NCI-H460 (cell line): ENCODE results near the gene ETS2. TPM values are rescaled to one million over a fixed set of nuclear protein-coding genes. Genes with fewer than 3 reads are reported as not detected.

ENCODE experiments used
- DNase-seq: peaks from one replicate; pipeline ENCODE4 v3.0.0-alpha.2; 2016; ENCODE audit warnings: low read depth; ENCODE audit errors: extremely low read depth
- total RNA-seq: library from RNA; depleted of rRNA; stranded (reverse); fragments of >200 nt; shearing (Covaris generic); gene quantifications from 2 replicates; pipeline ENCODE4 v1.2.3, GENCODE V29; 2014

The ETS2 gene
- total RNA-seq, 1 experiment from 2014 or later, result 7.2 TPM

GRCh38 chr21:38777015-38777414 lies 28.7 kb upstream of the ETS2 start:
- no peak for DNase-seq

- no peak for DNase-seq
Measured at GRCh38 chr21:38777531-38777930, 28.2 kb upstream of the ETS2 start.

- DNase-seq, result no peak
Measured at GRCh38 chr21:38780879-38781278, 24.9 kb upstream of the ETS2 start.

GRCh38 chr21:38784458-38785266 lies 21.1 kb upstream of the ETS2 start:
- DNase-seq, result no peak

GRCh38 chr21:38785483-38785882 lies 20.2 kb upstream of the ETS2 start:
- DNase-seq, result no peak

DNA sequence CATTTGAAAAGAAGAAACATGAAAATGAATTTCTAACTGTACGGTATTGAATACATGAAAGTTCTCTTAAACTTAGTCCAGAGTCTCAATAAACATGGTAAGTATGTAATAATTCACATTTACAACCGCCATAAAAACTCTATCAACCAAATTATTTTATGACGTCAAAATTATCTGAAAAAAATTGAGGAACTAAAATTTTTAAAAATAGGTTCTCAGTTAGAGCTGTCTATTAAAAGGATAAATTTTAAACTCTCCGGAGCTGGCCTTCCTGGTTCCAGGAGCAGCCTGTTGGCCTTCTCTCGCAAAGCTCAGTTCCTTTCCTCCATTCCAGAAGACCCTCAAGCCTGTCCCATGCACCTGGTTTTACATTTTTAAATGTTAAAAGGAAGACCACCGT lies 18.7 kb upstream of the ETS2 start:
- no peak for DNase-seq

GRCh38 chr21:38787461-38788274 lies 18.1 kb upstream of the ETS2 start:
- no peak for DNase-seq

DNA sequence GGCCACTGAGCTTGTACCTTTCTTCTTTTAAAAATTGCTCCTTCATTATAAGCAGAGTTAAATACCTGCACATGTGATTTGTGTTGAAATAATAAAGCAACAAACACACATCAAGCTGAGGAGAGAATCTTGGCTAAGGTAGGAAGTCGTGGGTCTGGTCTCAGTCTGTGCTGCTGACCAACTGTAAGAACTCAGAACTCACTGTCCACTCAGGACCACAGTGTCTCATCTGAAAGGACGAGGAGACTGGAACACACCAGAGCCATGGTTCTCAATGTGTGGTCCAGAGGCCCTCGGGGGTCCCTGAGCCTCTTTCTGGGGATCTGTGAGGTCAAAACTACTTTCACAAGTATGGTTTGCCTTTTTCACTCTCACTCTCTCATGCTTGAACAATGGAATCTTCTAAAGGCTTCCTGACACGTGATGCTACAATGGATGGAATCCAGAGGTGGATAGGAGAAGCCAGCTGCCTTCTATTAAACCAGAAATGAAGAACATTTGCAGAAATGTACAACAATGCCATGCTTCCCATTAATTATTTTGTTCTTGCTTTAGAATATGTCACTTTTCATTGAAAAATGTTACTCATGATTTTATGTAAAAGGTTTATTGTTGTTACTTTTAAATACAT lies 17.3 kb upstream of the ETS2 start:
- DNase-seq, result no peak

GRCh38 chr21:38789275-38789674 lies 16.5 kb upstream of the ETS2 start:
- DNase-seq, result no peak

- DNase-seq, result no peak
Measured at GRCh38 chr21:38790059-38790458, 15.7 kb upstream of the ETS2 start.

DNA sequence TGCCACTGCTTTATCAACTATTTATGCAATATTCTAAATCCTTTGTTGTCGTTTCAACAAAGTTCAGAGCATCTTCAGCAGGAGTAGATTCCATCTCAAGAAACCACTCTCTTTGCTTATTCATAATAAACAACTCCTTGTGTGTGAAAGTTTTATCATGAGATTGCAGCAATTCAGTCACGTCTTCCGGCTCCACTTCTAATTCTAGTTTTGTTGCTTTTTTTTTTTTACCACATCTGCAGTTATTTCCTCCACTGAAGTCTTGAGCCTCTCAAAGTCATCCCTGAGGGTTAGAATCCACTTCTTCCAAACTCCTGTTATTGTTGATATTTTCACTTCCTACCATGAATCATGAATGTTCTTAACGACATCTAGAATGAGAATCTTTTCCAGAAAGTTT lies 14.8 kb upstream of the ETS2 start:
- DNase-seq, result no peak

DNA sequence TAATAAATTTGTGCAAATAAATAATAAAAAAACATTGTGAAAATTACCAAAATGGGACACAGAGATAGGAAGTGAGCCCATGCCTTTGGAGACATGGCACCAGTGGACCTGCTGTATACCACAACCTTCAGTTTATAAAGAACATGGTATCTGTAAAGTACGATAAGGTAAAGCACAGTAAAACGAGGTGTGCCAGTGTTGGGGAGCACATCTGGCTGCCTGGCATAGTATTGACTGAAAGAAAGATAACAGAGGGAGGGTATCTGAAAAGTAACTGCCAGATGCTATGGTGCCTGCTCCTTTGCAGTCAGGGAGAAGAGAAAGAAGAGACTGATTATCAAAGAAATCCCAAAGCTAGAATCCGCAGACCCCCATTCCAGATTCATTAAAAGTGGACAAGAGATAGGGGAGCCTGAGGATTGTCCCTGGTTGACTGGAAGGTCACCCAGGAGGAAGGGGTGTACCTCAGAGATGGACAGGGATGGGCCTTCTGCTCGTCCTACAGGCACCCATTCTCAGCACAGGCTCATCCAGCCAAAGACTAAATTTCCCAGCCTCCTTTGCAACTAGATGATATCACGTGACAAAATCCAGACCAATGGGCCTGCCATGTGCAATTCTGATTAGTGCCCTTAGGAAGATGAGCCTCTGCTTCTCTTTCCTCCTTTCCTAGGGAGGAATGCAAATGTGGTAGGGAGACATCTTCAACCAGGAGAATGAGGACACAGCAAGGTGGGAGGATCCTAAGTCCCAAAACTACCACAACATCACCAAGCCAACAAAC lies 12.9 kb upstream of the ETS2 start:
- DNase-seq, result no peak

DNA sequence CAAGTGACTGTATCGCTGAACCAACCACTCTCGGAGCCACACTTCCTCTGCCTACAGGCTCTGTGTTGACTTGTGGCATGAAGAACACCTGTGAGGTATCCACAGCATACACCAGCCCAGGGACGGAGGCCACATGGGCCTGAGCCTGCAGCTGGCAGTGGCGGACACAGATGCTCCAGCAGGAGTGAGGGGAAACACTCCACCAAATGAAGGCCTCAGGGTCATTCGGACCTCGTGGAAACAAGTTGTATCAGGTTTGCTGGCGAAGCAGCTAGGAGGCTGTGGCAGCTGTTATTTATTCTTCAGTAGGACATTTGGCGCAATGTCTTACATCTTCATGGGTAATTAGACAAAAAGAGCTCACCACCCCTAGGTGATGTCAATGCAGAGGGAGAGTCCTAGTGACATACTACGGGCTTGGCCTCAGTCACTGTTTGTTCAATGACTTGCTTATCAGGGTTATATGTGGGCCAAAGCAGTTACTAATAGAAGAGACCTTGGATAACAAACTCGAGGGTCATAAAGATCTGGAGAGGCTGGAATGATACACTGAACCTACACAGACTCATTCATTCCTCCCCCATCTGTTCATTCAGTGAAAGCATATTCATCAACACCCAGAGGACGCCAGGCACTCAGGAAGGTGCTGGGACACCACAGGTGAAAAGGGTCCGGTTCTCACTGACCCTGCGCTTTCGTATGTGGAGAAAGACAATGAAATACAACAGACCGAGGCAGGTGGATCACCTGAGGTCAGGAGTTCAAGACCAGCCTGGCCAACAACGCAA lies 11.6 kb upstream of the ETS2 start:
- DNase-seq, result no peak

DNA sequence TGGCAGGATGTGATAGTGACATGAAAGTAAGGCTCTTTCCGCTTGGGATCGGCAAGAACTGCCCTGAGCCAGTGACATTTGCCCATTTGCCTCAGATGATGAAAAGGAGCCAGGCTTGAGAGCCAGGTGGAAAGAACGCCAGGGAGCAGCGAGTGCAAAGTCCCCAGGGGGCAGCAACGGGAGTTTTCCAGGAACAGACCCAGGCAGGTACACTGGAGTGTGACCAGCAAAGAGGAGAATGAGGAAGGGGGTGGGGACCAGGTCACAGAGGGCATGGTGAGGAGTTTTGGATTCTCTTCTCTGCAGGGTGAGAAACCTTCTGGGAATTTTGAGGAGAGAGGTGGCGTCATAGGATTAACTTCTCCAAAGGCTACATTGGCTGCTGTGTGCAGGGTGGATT lies 10.8 kb upstream of the ETS2 start:
- no peak for DNase-seq

GRCh38 chr21:38795475-38795874 lies 10.3 kb upstream of the ETS2 start:
- DNase-seq, result no peak

DNA sequence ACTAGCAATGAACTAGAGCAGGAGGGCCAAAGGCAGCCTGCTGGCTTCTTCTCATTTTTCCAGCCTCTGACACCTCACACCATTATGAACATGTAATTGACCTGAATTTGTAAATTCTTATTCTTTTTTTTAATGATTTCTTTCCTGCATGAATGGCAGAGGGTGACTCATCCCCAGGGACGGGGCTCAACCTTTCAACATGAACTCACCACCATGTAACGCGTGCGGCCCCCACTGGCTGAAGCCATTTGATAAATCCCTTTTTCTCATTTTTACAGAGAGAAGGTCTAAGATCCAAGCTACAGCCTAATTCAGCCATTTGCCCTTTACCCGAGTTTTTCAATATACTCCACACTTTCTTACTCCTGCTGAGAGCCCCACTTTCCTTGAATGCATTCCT lies 9.3 kb upstream of the ETS2 start:
- DNase-seq, result no peak

DNA sequence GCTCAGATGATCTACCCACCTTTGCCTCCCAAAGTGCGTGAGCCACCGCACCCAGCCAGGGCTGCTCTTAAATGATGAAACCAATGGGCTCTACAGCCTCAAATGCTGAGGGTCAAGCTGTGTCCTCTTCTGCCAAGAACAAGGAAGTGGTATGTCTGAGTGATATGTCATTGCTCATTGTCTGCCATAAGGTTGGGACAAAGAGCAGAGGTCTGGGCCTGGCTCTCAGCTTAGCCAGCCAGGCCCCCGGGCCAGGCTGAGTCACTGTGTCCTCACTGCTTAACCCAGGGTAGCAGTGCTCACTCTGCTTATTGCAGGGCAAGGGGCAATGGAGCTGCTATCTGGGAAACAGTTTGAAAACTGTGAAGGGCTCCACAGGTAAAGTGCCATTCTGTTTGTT lies 8.3 kb upstream of the ETS2 start:
- DNase-seq, result no peak

DNA sequence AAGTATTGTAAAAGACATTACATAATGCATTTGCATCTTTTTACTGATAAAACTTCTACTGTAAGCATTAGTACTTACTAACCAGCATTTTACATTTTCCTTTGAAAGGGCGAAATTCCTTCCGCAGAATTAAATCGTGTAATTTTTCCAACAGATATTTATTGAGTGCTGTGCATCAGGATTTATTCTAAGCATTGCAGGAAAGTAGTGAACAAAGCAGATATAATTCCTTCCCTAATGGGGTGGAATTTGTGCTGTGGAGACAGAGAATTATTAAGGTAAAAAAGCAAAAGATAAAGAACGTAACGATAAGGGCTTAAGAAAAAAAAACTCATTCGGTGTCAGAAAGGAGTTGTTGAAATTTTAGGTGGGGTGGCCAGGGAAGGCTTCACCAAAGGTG lies 7.6 kb upstream of the ETS2 start:
- no peak for DNase-seq

DNA sequence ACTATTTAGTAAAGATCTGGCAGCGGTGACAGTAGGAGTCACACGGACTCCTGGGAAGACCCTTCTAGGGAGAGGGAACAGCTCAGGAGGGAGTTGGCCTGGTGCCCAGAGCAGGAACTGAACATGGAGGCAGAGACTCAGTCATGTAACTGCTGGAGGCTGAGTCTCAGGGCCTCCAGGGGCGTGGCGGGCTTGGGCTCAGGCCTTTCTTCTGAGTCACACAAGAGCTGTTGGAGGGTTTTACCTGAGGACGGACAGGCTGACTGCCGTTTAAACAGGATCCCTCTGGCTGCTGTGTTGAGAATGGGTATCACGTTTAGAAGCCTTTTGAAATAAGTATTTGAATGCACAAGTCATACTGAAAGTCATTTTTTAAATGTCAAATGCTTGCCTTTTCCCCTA lies 7.2 kb upstream of the ETS2 start:
- no peak for DNase-seq
